ENCODE measurements around the gene KIF1B. TPM values are rescaled to one million over a fixed set of nuclear protein-coding genes. Genes with fewer than 3 reads are reported as not detected.

Gene KIF1B
- total RNA-seq, 1 experiment from 2014 or later, result 70.1 TPM

GRCh38 chr1:10173582-10173981 is 36.8 kb upstream of the KIF1B start:
- H3K4me3 Mint-ChIP-seq, result no peak overlapping the region
- DNase-seq (ENCODE audit: low spot score), result no peak
- ChIA-PET POLR2A (interaction anchor here (0.7 kb wide), 1 partner anchor 1952 kb away, joined by 3 read pairs; no protein-coding TSS in a partner anchor), CTCF (no interaction called here)
- peaks cover 47% of the 10 kb centered on the region for H3K36me3 Mint-ChIP-seq
- H3K27ac Mint-ChIP-seq, result 0 out of 2 replicates have a peak overlapping the region, but pooled peaks have one; percentile 46
- no peaks in the 10 kb centered on the region for H3K27me3 Mint-ChIP-seq (ENCODE audit: low read depth)
- H3K9me3 Mint-ChIP-seq, result peaks cover 16% of the 10 kb centered on the region
- TF ChIP-seq HMGA2 (CRISPR knock-in tag; IDR thresholded peaks at IDR 0.05) (no peak), ATF6 (CRISPR knock-in tag; IDR thresholded peaks at IDR 0.05) (no peak), FOXJ3 (CRISPR knock-in tag; IDR thresholded peaks at IDR 0.05; ENCODE audit: borderline replicate concordance) (no peak), SP1 (CRISPR knock-in tag; conservative IDR thresholded peaks at IDR 0.05) (no peak), ZNF281 (CRISPR knock-in tag; IDR thresholded peaks at IDR 0.05) (no peak), PRRX2 (CRISPR knock-in tag; IDR thresholded peaks at IDR 0.05) (no peak), JAZF1 (CRISPR knock-in tag; IDR thresholded peaks at IDR 0.05) (no peak), MXD4 (CRISPR knock-in tag; IDR thresholded peaks at IDR 0.05; ENCODE audit: borderline replicate concordance) (no peak), STAT6 (CRISPR knock-in tag; conservative IDR thresholded peaks at IDR 0.05; ENCODE audit: low read depth) (no peak), ZMAT4 (CRISPR knock-in tag; IDR thresholded peaks at IDR 0.05) (no peak), NR2C2 (CRISPR knock-in tag; IDR thresholded peaks at IDR 0.05) (no peak), ZNF138 (CRISPR knock-in tag; conservative IDR thresholded peaks at IDR 0.05) (no peak), ZNF232 (CRISPR knock-in tag; IDR thresholded peaks at IDR 0.05) (no peak), GABPB1 (CRISPR knock-in tag; IDR thresholded peaks at IDR 0.05) (no peak), TEAD4 (CRISPR knock-in tag; IDR thresholded peaks at IDR 0.05) (no peak), IRF2 (CRISPR knock-in tag; IDR thresholded peaks at IDR 0.05; ENCODE audit: borderline replicate concordance, low read depth) (no peak), E2F4 (CRISPR knock-in tag; IDR thresholded peaks at IDR 0.05; ENCODE audit: borderline replicate concordance, low read depth) (no peak), SMAD3 (CRISPR knock-in tag; IDR thresholded peaks at IDR 0.05; ENCODE audit: borderline replicate concordance) (no peak)
- ATAC-seq, result no peak; the same call in 1 of the 2 replicates
- peaks cover 4% of the 10 kb centered on the region for H3K4me1 Mint-ChIP-seq
